CD4-positive, alpha-beta memory T cell (primary cell): ENCODE results near the gene RNF5. TPM values are rescaled to one million over a fixed set of nuclear protein-coding genes. Genes with fewer than 3 reads are reported as not detected.
A peak's percentile ranks its signal among the peaks of the same experiment; 100 is the strongest.
"Not testable (repeated sequence)": the region's sequence is repeated elsewhere in the genome, so short reads cannot be mapped to it uniquely, and the experiment has no call there.

Experiments
- CTCF ChIA-PET: fragments of 350-600 bp; sonication (Branson Sonifier 250); formaldehyde crosslinking; loops from one replicate; lab custom pipeline; 2021; ENCODE audit warnings: inconsistent platforms; ENCODE audit not compliant: partially characterized antibody; lab: Charles Lee
- POLR2A ChIA-PET: fragments of 350-600 bp; sonication (Branson Sonifier 250); formaldehyde crosslinking; loops from one replicate; lab custom pipeline; 2021; ENCODE audit not compliant: partially characterized antibody; lab: Charles Lee
- DNase-seq, 5 donors: peaks; one replicate each; pipeline versions ENCODE4 v3.0.0 to v3.0.0-alpha.2; 2020 to 2022; ENCODE audit warnings: mixed read lengths in 1 of 5
- H3K27ac ChIP-seq: one replicate; pipeline ENCODE4 v1.7.0; 2013; ENCODE audit warnings: low read depth, low read length
- H3K27me3 ChIP-seq: 2 replicates; pipeline ENCODE4 v1.7.0; 2013; ENCODE audit warnings: mild to moderate bottlenecking, low read length, moderate library complexity; ENCODE audit not compliant: insufficient read depth
- H3K36me3 ChIP-seq: 2 replicates; pipeline ENCODE4 v1.7.0; 2013; ENCODE audit warnings: mild to moderate bottlenecking, low read length, moderate library complexity; ENCODE audit not compliant: insufficient read depth
- H3K4me1 ChIP-seq: 2 replicates; pipeline ENCODE4 v1.7.0; 2013; ENCODE audit warnings: mild to moderate bottlenecking, low read length, moderate library complexity; ENCODE audit not compliant: insufficient read depth
- H3K4me3 ChIP-seq, 2 donors: one replicate each; pipeline ENCODE4 v1.7.0; 2013; ENCODE audit warnings: low read length in 2 of 2, mild to moderate bottlenecking in 1 of 2
- H3K9me3 ChIP-seq, 2 donors: one replicate each; pipeline ENCODE4 v1.7.0; 2013; ENCODE audit warnings: low read length in 2 of 2, control low read depth in 1 of 2; ENCODE audit not compliant: control insufficient read depth in 1 of 2
- H3K27ac Mint-ChIP-seq, 7 donors: one replicate each; pipeline ENCODE4 v1.8.0; 2020 to 2021; ENCODE audit warnings: mixed read lengths in 7 of 7, mild to moderate bottlenecking in 6 of 7, inconsistent platforms in 3 of 7, moderate library complexity in 3 of 7
- H3K27me3 Mint-ChIP-seq, 2 donors: one replicate each; pipeline ENCODE4 v1.8.0; 2020 to 2021; ENCODE audit warnings: mixed read lengths in 2 of 2
- H3K36me3 Mint-ChIP-seq, 2 donors: one replicate each; pipeline ENCODE4 v1.8.0; 2020 to 2021; ENCODE audit warnings: mixed read lengths in 2 of 2, inconsistent platforms in 1 of 2, mild to moderate bottlenecking in 1 of 2
- H3K4me1 Mint-ChIP-seq, 4 donors: one replicate each; pipeline ENCODE4 v1.8.0; 2020 to 2021; ENCODE audit warnings: mixed read lengths in 4 of 4, mild to moderate bottlenecking in 1 of 4
- H3K4me3 Mint-ChIP-seq, 8 donors: one replicate each; pipeline ENCODE4 v1.8.0; 2020 to 2021; ENCODE audit warnings: mixed read lengths in 8 of 8, mild to moderate bottlenecking in 7 of 8, moderate library complexity in 6 of 8, inconsistent platforms in 3 of 8
- H3K9me3 Mint-ChIP-seq, 8 donors: one replicate each; pipeline ENCODE4 v1.8.0; 2020 to 2021; ENCODE audit warnings: mixed read lengths in 8 of 8, mild to moderate bottlenecking in 5 of 8, inconsistent platforms in 3 of 8, moderate library complexity in 1 of 8
- intact Hi-C: fragments of 100-400 bp; cut with micrococcal nuclease; formaldehyde crosslinking; loops from one replicate; pipeline ENCODE4 v1.15.1; 2023
- polyA plus RNA-seq, 2 donors: library from polyadenylated mRNA; unstranded; fragments of 300-500 nt; fragmentation: Illumina TruSeq; gene quantifications; one replicate each; pipeline ENCODE4 v1.2.3, GENCODE V29; 2021
- total RNA-seq, 2 experiments: library from RNA; stranded (reverse); gene quantifications; one replicate each; pipeline ENCODE4 v1.2.3, GENCODE V29; 2021

Gene RNF5
- total and polyA plus RNA-seq, 4 experiments from 2014 or later = 44.2 to 129 (median 74.7) TPM

- intact Hi-C loops = no loop called here
- H3K27ac Mint-ChIP-seq = no peak overlapping the region
- H3K4me3 ChIP-seq = no peak overlapping the region
Observed at GRCh38 chr6:32137454-32137853, 40.8 kb upstream of the RNF5 start.

GRCh38 chr6:32139590-32139989, 38.6 kb upstream of the RNF5 start:
- no peaks in the 10 kb centered on the region for H3K4me1 Mint-ChIP-seq
- DNase-seq = no peak
- no peak overlapping the region for H3K4me3 Mint-ChIP-seq
- Histone ChIP-seq H3K27ac (no peak overlapping the region), H3K27me3 (no peaks in the 10 kb centered on the region), H3K36me3 (no peaks in the 10 kb centered on the region), H3K4me3 (no peak overlapping the region), H3K9me3 (no peaks in the 10 kb centered on the region), H3K4me1 (no peaks in the 10 kb centered on the region)
- CTCF ChIA-PET = no interaction called here
- H3K27ac Mint-ChIP-seq = no peak overlapping the region
- peaks cover 0 to 2% (median 0%) of the 10 kb centered on the region in 8 donors for H3K9me3 Mint-ChIP-seq
- H3K36me3 Mint-ChIP-seq = no peaks in the 10 kb centered on the region
- intact Hi-C loops = no loop called here
- POLR2A ChIA-PET = interaction anchor here (1.5 kb wide), 1 partner anchor 56 kb away, joined by 4 read pairs; no protein-coding TSS in a partner anchor
- H3K27me3 Mint-ChIP-seq = peaks cover 2 to 3% of the 10 kb centered on the region in 2 donors

More at GRCh38 chr6:32137454-32137853, 40.8 kb upstream of the RNF5 start:
- Mint-ChIP-seq H3K4me1 (no peaks in the 10 kb centered on the region), H3K36me3 (no peaks in the 10 kb centered on the region), H3K9me3 (peaks cover 0 to 2% (median 0%) of the 10 kb centered on the region in 8 donors), H3K4me3 (no peak overlapping the region), H3K27me3 (peaks cover 0 to 1% of the 10 kb centered on the region in 2 donors)
- CTCF ChIA-PET = no interaction called here
- Histone ChIP-seq H3K36me3 (no peaks in the 10 kb centered on the region), H3K9me3 (no peaks in the 10 kb centered on the region), H3K4me1 (no peaks in the 10 kb centered on the region), H3K27me3 (no peaks in the 10 kb centered on the region), H3K27ac (no peak overlapping the region)
- POLR2A ChIA-PET = no interaction called here
- DNase-seq = no peak

- DNase-seq = no peak
- CTCF ChIA-PET = interaction anchor here (0.6 kb wide), 1 partner anchor 305 kb away, joined by 3 read pairs; no protein-coding TSS in a partner anchor
Observed at GRCh38 chr6:32140420-32141046, 37.7 kb upstream of the RNF5 start.

GRCh38 chr6:32144238-32144637, 34.0 kb upstream of the RNF5 start:
- intact Hi-C loops, H3K36me3 Mint-ChIP-seq, H3K27me3 ChIP-seq, H3K36me3 ChIP-seq, POLR2A ChIA-PET, H3K27ac ChIP-seq, H3K4me3 Mint-ChIP-seq, DNase-seq, H3K4me3 ChIP-seq, H3K4me1 ChIP-seq, H3K27ac Mint-ChIP-seq, H3K9me3 Mint-ChIP-seq, H3K9me3 ChIP-seq: not testable (repeated sequence)
- Mint-ChIP-seq H3K27me3 (peaks cover 12 to 17% of the 10 kb centered on the region in 2 donors), H3K4me1 (peaks cover 4 to 21% (median 12%) of the 10 kb centered on the region in 4 donors)
- CTCF ChIA-PET = interaction anchor here (0.5 kb wide), 1 partner anchor 436 kb away, joined by 4 read pairs; no protein-coding TSS in a partner anchor

More at GRCh38 chr6:32140420-32141046, 37.7 kb upstream of the RNF5 start:
- no peaks in the 10 kb centered on the region for H3K9me3 ChIP-seq
- H3K27ac ChIP-seq = no peak overlapping the region
- peaks cover 0 to 2% (median 0%) of the 10 kb centered on the region in 8 donors for H3K9me3 Mint-ChIP-seq
- no peaks in the 10 kb centered on the region for H3K4me1 Mint-ChIP-seq
- no peak overlapping the region for H3K27ac Mint-ChIP-seq
- H3K36me3 ChIP-seq = no peaks in the 10 kb centered on the region
- H3K4me3 ChIP-seq = no peak overlapping the region
- H3K36me3 Mint-ChIP-seq = no peaks in the 10 kb centered on the region
- H3K27me3 Mint-ChIP-seq = peaks cover 2 to 3% of the 10 kb centered on the region in 2 donors
- no peak overlapping the region for H3K4me3 Mint-ChIP-seq
- intact Hi-C loops = no loop called here
- H3K4me1 ChIP-seq = no peaks in the 10 kb centered on the region
- POLR2A ChIA-PET = interaction anchor here (0.6 kb wide), 1 partner anchor 804 kb away, joined by 6 read pairs; no protein-coding TSS in a partner anchor
- no peaks in the 10 kb centered on the region for H3K27me3 ChIP-seq

GRCh38 chr6:32146287-32146686, 31.9 kb upstream of the RNF5 start:
- peaks cover 11 to 33% (median 21%) of the 10 kb centered on the region in 4 donors for H3K4me1 Mint-ChIP-seq
- DNase-seq = no peak
- H3K27me3 ChIP-seq = peaks cover 6% of the 10 kb centered on the region
- ChIA-PET POLR2A (no interaction called here), CTCF (interaction anchor here (1.2 kb wide), 1 partner anchor 28 kb away, joined by 3 read pairs; no protein-coding TSS in a partner anchor)
- H3K36me3 Mint-ChIP-seq = peaks cover 0 to 3% of the 10 kb centered on the region in 2 donors
- H3K27me3 Mint-ChIP-seq = peaks cover 24 to 27% of the 10 kb centered on the region in 2 donors
- H3K4me3 Mint-ChIP-seq = no peak overlapping the region
- no peak overlapping the region for H3K27ac Mint-ChIP-seq
- no peak overlapping the region for H3K4me3 ChIP-seq
- peaks cover 3% of the 10 kb centered on the region for H3K4me1 ChIP-seq
- H3K9me3 Mint-ChIP-seq = peaks cover 0 to 6% (median 0%) of the 10 kb centered on the region in 8 donors
- no peaks in the 10 kb centered on the region for H3K9me3 ChIP-seq
- no peaks in the 10 kb centered on the region for H3K36me3 ChIP-seq
- intact Hi-C loops = no loop called here
- H3K27ac ChIP-seq = no peak overlapping the region

GRCh38 chr6:32146687-32147086, 31.5 kb upstream of the RNF5 start:
- peaks cover 11 to 37% (median 22%) of the 10 kb centered on the region in 4 donors for H3K4me1 Mint-ChIP-seq
- ChIA-PET POLR2A (no interaction called here), CTCF (interaction anchor here (1.2 kb wide), 1 partner anchor 28 kb away, joined by 3 read pairs; no protein-coding TSS in a partner anchor)
- peaks cover 0 to 3% of the 10 kb centered on the region in 2 donors for H3K36me3 Mint-ChIP-seq
- Histone ChIP-seq H3K9me3 (no peaks in the 10 kb centered on the region), H3K27me3 (peaks cover 6% of the 10 kb centered on the region), H3K36me3 (no peaks in the 10 kb centered on the region), H3K4me1 (peaks cover 3% of the 10 kb centered on the region), H3K27ac (no peak overlapping the region), H3K4me3 (no peak overlapping the region)
- intact Hi-C loops = no loop called here
- no peak overlapping the region for H3K27ac Mint-ChIP-seq
- DNase-seq = no peak
- H3K4me3 Mint-ChIP-seq = no peak overlapping the region
- H3K27me3 Mint-ChIP-seq = peaks cover 25 to 27% of the 10 kb centered on the region in 2 donors
- peaks cover 0 to 6% (median 0%) of the 10 kb centered on the region in 8 donors for H3K9me3 Mint-ChIP-seq

- DNase-seq = no peak
- Mint-ChIP-seq H3K36me3 (peaks cover 0 to 3% of the 10 kb centered on the region in 2 donors), H3K27me3 (peaks cover 25 to 27% of the 10 kb centered on the region in 2 donors), H3K4me3 (peak overlapping the region in 1 of 8 donors; percentile 87), H3K4me1 (peaks cover 13 to 44% (median 26%) of the 10 kb centered on the region in 4 donors), H3K9me3 (peaks cover 0 to 6% (median 0%) of the 10 kb centered on the region in 8 donors), H3K27ac (peak overlapping the region in 1 of 7 donors; percentile 57)
- POLR2A ChIA-PET = interaction anchor here (0.6 to 2.5 kb wide), 2 partner anchors 17 to 30 kb away, joined by 3 to 5 read pairs; partner anchors contain the start of gene FKBPL
- Histone ChIP-seq H3K27me3 (peaks cover 6% of the 10 kb centered on the region), H3K4me1 (peaks cover 3% of the 10 kb centered on the region), H3K9me3 (no peaks in the 10 kb centered on the region), H3K4me3 (no peak overlapping the region), H3K36me3 (no peaks in the 10 kb centered on the region), H3K27ac (no peak overlapping the region)
- CTCF ChIA-PET = interaction anchor here (2.5 kb wide), 1 partner anchor 18 kb away, joined by 12 read pairs; the partner anchor contains the start of gene FKBPL
- intact Hi-C loops = loop anchor here (1.0 to 2.0 kb wide), 2 partner anchors 17 to 48 kb away; partner anchors contain the start of gene FKBPL
Observed at GRCh38 chr6:32147401-32148132, 30.6 kb upstream of the RNF5 start.
